ENCODE data around the gene ADTRP.

DNA sequence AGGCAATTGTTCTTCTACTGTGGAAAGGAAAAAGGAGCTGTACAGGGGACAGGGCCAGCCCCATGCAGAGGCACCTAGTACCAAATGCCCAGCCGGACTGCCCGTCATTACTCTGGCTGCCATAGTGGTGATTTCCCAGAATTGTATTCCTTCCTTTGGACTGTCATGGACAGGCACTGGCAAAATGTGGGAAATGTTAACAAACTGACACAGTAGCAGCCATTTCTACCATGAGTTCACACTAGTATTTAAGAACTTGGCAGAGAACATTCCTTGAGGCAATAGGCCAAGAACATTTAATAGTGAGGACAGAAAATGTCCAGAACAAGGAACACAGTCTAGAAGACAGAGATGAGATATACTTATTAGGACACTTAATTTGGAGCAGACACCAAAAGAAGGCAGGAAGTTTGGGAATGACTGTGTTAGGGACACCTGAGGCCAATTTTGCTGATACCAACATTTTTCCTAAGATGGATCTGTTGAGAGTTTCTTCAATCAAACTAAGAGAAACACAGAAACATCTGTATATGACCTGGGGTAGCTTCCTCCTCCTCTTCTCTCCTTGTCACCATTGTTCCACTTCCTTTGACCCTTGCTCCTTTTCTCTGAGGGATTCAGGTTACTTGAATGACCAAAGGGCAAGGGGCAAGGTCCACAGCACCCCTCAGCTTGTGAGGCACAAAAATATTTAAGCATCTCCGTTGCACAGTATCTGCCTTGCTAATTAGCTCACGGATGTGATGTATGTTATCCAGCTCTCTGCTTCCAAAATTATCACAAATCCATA, 14.9 kb downstream of the ADTRP start:
- TF ChIP-seq, protein P1, sequence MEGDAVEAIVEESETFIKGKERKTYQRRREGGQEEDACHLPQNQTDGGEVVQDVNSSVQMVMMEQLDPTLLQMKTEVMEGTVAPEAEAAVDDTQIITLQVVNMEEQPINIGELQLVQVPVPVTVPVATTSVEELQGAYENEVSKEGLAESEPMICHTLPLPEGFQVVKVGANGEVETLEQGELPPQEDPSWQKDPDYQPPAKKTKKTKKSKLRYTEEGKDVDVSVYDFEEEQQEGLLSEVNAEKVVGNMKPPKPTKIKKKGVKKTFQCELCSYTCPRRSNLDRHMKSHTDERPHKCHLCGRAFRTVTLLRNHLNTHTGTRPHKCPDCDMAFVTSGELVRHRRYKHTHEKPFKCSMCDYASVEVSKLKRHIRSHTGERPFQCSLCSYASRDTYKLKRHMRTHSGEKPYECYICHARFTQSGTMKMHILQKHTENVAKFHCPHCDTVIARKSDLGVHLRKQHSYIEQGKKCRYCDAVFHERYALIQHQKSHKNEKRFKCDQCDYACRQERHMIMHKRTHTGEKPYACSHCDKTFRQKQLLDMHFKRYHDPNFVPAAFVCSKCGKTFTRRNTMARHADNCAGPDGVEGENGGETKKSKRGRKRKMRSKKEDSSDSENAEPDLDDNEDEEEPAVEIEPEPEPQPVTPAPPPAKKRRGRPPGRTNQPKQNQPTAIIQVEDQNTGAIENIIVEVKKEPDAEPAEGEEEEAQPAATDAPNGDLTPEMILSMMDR (IDR thresholded peaks at IDR 0.05), result no peak
- TF ChIP-seq EP300 (IDR thresholded peaks at IDR 0.05), result no peak

Data from ovary (tissue), 3 donors.